HG03060 (cell line): ENCODE results near the gene GCLC.
"Not testable (repeated sequence)": the region's sequence is repeated elsewhere in the genome, so short reads cannot be mapped to it uniquely, and the experiment has no call there.

ENCODE experiments used
- ATAC-seq: cut with Tn5 transposase; IDR thresholded peaks from one replicate; pipeline ENCODE4 v1.9.1; 2021; ENCODE audit warnings: low read depth, moderate number of reproducible peaks; ENCODE audit not compliant: unreplicated experiment

GCLC gene

DNA sequence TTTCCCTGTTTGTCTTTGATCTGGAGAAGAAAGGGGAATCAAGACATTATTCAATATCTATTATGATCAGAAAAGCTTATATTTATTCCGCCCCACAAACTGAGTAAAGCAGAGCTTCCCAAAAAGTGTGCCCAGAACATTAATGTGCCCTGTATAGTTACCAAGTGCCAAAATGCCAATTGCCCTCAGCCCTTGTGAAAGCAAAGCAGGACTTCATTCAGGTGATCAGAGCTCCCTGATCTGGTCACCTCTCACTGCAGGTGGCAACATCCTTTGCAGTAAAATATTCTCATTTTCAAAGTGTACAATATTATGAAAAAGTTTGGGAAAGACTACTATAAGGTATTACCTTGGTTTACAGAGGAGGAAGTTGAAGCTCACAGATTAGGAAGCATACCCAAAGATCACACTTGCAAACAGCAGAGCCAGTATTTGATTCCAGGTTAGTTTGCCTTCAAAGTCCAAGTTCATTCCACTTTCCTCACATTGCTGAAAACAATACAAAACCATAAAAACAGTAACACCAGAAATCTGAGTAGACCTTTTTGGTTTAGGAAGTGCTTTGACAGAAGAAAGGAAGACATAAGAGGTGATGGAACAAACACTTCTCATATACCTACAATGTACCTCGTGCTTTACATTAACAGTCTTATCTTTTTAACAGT, 19.6 kb upstream of the GCLC start:
- no peak for ATAC-seq

- ATAC-seq: no peak
These were observed 12.2 kb upstream of the GCLC start for GRCh38 chr6:53556986-53557715.

GRCh38 chr6:53553600-53553999, 8.7 kb upstream of the GCLC start:
- ATAC-seq: not testable (repeated sequence)

DNA sequence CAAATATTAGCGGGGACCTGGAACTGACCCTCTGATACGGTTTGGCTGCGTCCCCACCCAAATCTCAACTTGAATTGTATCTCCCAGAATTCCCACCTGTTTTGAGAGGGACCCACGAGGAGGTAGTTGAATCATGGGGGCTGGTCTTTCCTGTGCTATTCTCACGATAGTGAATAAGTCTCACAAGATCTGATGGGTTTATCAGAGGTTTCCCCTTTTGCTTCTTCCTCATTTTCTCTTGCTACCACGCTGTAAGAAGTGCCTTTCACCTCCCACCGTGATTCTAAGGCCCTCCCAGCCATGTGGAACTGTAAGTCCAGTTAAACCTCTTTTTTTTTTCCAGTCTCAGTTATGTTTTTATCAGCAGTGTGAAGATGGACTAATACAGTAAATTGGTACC, 6.8 kb upstream of the GCLC start:
- not testable (repeated sequence) for ATAC-seq

GRCh38 chr6:53547811-53548496, 3.1 kb upstream of the GCLC start:
- peak; percentile 48 for ATAC-seq

GRCh38 chr6:53547166-53547810, 2.4 kb upstream of the GCLC start:
- peak; percentile 2 for ATAC-seq

DNA sequence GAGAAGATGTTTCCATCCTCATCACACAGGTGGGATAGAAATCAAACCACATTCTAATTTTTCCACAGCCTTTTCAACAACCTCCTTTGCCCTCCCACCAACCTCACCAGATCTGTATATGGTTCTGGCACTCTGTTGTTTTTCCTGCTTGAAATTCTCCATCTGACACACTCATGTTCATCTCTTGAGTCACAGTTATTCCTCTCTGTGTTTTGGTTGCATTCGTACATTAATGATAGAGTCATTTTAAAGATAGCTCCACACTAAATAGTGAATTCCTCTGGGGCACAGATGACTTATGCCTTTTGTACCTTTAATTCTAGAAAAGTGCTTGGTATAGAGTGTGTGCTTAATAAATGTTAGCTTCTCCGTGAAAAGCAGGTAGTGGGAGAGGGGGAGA, 1.4 kb upstream of the GCLC start:
- no peak for ATAC-seq

DNA sequence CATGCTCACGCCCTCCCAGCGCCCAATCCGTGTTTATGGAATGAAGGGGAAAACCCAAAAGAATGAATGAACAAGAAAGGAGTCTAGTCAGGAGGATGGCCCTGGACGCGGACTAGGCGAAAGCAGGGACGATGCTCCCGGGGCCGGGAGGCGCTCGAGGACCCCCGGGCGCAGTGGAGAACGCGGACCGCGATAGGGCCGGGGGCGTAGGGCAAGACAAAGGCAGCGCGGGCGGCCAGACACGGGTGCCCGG, 758 bp downstream of the GCLC start:
- ATAC-seq: no peak

DNA sequence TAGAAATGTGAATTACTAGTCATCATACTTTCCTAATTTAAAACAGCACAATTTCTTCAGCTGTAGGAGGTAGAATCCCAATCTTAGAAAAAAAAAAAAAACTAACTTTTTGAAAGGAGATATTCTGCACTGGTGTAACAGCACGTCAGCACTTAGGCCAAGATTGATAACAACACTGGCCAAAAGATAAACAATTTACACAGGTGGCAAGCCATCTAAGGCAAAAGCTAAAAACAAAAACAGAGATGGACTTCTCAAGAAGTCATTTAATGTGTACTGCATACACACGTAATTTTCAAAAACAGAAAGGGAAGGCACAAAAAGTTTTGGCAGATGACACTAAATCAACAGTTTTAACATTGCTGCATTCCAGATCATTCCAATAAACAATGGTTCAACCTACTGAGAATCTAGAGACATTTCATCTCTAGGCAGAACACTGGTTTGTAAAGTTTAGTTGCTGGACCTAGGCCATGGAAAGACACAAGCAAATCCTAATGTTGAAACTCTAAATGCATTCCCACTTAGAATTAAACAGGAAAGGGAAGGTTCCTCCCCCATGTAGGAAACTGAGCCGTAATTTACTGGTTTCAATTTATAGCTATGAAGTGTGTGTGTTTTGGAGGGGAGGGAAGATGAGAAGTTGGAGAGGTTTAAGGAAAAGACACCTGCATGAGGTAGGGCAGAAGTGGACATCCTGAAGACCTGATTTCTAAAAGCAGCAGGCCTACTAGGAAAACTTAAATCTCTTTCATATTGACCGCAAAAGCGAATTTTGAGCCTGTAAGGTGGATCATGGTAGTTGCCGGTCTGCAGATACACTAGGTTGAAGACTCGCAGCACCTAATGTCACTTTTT, 1.3 kb downstream of the GCLC start:
- ATAC-seq: no peak

- no peak for ATAC-seq
These were observed 3.0 kb downstream of the GCLC start for GRCh38 chr6:53541900-53542299.

DNA sequence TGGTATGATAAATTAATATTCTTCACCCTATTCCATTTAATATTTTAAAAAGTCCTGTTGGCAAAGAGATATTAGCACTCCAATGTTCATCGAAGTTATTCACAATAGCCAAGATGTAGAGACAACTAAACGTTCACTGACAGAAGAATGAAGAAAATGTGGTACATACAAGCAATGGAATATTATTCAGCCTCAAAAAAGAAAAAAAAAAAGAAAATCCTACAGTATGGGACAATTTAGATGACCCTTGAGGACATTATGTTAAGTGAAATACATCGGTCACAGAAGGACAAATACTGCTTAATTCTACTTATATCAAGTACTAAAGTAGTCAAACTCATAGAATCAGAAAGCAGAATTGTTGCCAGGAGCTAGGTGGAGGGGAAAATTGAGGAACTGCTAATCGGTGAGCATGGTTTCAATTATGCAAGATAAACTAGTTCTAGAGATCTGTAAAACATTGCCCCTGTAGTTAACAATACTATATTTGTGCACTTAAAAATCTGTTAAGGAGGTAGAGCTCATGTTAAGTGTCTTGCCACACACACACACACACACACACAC, 4.7 kb downstream of the GCLC start:
- no peak for ATAC-seq

- ATAC-seq: no peak
These were observed 5.3 kb downstream of the GCLC start for GRCh38 chr6:53539561-53539960.

DNA sequence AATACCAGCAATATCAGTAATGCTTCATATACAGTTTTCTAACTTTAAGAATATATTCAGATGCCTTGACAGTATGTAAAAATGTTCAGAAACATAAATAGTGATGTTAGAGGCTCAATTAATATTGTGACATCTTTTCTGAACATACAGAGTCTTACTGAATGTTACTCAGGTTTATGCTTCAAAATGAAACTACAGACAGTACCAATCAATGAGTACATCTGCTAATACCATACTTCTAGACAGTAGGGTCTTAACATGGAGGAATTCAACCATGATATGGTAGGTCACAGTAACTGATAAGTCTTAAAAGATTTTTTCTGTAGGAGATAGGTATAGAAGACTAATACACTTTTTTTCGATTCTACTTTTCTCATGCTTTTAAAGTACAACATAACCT, 8.3 kb downstream of the GCLC start:
- ATAC-seq: no peak

DNA sequence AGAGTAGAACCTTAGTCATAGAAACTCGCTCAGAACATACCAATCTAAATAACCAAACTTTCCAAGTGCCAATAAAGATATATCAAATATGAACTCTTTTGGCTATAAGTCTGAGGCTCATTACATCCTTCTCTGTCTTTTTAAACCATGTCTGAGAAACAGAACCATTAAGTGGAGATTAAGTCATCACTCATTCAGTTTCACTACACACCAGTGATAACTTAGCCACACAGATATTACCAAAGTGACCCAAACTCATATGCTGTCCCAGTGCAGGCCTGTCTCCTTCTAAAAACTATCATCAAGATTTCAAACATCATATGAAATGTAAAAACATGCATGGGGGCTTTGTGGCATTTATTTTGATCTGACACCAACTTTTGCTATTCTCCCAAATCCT, 12.0 kb downstream of the GCLC start:
- no peak for ATAC-seq

DNA sequence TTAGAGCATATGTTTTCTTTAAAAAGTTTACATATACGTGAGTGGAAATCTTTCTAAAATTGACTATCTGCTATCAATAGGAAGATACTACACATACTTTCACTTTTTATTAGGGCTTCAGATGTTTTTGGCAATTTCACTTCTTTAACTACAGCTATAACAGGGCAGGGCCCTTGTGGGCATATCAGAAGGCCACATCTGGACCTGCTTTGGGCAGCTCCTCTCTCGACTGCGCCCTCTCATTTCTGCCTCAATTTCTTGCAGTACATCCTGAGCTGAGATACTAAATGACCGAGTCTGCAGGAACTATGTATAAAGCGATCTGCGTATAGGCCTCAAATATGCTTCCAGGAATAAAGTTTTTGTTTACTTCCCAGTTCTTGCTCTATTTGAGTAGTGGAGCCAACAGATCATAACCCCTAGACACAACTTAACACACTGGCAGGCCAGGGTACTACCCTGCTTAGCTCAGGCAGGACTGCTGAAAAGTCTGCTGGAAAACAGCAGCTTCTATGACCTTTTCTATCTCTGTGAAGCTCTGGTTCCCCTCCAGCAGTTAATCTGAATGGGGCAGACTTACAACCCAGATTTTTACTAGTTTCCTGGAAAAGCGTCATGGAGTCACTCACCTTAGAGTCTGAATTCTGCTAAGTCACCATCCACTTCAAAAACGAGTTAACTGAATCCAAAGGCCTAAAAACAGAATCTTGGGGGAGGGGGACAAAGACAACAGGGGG, 12.7 kb downstream of the GCLC start:
- no peak for ATAC-seq

GRCh38 chr6:53530780-53531386, 14.0 kb downstream of the GCLC start:
- ATAC-seq: no peak

DNA sequence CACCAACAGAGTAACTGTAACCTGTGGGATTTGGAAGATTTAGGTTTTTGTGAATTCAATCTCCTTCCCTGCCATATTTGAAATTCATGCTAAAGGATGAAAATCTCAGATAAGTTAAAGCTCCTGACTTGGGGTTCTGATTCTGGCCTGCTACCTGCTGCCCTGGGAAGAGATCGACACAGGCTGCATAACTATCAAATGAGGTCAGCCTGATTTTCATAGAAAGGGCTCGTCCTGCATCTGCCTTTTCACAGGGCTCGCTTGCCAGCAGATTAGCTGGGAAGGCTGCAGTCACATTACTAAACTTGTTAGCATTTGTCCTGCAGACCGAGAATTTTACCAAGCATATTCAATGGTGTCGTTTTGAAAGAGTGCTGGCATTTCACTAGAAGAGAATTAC, 14.6 kb downstream of the GCLC start:
- no peak for ATAC-seq

- no peak for ATAC-seq
These were observed 15.4 kb downstream of the GCLC start for GRCh38 chr6:53529324-53530036.

GRCh38 chr6:53528107-53528506, 16.8 kb downstream of the GCLC start:
- ATAC-seq: no peak
